IPS DF 4.7 (cell line): Measurements from ENCODE around the gene NCLN.

ENCODE experiments used
- DNase-seq: peaks from one replicate; pipeline ENCODE4 v3.0.0-alpha.2; 2013; ENCODE audit warnings: low spot score; ENCODE audit errors: extremely low read depth

Gene NCLN

DNA sequence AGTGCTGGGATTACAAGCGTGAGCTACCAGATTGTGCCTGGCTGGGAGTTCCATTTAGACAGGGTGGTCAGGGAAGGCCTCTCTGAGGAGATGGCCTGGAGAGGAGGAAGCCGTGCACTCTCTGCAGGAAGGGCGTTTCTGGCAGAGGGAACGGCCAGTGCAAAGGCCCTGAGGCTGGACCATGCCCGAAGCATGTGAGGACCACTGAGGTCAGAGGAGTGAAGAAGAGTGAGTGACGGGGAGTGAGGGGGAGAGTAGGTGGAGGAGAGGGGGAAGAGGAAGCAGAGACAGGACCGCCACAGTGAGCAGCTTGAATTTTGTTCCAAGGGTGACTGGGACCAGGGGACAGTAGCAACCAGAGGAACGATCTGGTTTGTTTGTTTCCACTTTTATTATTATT is 71.3 kb downstream of the NCLN start:
- DNase-seq, result no peak
